GM19193 (cell line): ENCODE data around the gene PHACTR1.

ENCODE experiments used
- POLR2A ChIP-seq: IDR thresholded peaks from 4 replicates; pipeline ENCODE4 v1.6.1; 2011; ENCODE audit not compliant: insufficient read depth, insufficient read length; ENCODE audit errors: extremely low read depth

Gene PHACTR1

DNA sequence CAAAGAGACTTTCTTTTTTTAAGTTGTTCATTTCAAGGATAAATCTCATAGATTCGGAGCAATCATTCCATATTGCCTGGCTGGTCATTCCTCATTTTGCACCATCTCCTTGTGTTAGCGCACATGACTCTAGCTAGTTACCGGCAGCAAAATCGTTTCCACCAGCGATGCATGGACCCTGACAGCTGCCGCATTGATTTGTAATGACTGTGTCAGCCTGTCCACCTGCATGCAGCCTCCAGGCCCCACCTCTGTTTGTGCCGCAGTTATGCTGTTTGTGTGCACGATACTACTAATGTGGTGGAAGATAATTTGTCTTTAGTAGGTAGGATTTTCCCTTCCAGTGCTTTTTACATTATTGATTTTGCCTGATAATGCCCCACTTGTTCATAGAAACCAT is 447.7 kb downstream of the PHACTR1 start:
- TF ChIP-seq POLR2A = no peak

- TF ChIP-seq POLR2A = no peak
Observed at GRCh38 chr6:13165502-13166172, 449.1 kb downstream of the PHACTR1 start.

- TF ChIP-seq POLR2A = no peak
Observed at GRCh38 chr6:13166269-13166668, 449.7 kb downstream of the PHACTR1 start.

DNA sequence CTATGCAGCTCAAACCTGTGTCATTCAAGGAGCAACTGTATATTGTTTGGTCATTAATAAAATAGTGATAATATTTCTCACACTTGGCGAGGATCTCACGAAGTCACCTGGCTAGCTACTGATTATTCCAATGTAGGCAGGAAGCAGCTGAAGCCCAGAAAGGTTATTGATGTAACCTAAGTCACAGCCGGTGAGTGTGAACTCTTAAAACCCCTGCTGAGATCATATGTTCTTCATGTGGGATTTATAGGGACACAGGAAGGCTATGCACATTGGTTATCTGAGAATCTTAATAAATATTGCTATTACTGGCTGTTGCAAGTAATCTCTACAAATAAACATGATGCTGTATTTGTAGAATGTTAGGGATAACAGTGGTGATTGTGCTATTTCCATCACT is 450.3 kb downstream of the PHACTR1 start:
- no peak for TF ChIP-seq POLR2A

DNA sequence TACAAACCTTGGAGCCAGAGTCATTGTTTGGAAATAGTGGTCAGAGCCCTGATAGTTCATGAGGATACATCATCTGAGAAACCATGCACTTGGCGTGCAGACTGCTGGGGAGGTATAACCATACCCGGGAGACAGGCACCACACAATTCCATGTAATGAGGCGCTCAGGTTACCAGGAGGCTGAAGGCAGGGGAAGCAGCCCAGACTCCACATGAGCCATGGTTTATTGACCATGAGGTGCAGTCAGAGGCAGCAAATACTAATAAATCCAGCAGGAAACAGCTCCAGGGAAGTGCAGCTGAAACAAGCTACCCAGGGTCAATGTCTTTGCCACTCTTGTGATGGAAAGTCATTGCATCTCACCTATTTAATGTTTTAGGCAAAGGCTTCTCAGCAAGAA is 455.7 kb downstream of the PHACTR1 start:
- TF ChIP-seq POLR2A = no peak

DNA sequence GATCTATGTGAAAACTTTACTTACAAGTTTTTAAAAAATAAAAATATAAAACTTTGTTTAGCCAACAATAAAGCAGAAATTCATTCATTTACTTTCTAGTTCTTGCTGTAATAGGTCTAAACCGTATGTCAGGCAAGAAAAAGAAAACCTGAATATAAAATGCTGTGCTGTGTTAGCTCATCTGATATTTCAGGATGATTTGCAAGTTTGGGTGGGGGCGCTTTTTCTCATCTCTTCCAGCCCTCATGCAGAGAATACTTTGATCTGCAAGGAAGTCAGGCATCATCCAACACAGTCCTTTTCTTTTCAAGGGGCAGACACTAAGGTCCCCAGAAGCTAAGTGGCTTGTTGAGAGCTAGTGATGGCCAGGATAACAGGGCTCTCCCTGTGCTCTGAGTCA is 458.5 kb downstream of the PHACTR1 start:
- no peak for TF ChIP-seq POLR2A

- no peak for TF ChIP-seq POLR2A
Observed at GRCh38 chr6:13175759-13176158, 459.2 kb downstream of the PHACTR1 start.

- no peak for TF ChIP-seq POLR2A
Observed at GRCh38 chr6:13177664-13178063, 461.1 kb downstream of the PHACTR1 start.

GRCh38 chr6:13178107-13178506 is 461.5 kb downstream of the PHACTR1 start:
- no peak for TF ChIP-seq POLR2A

GRCh38 chr6:13180538-13180937 is 464.0 kb downstream of the PHACTR1 start:
- no peak for TF ChIP-seq POLR2A

DNA sequence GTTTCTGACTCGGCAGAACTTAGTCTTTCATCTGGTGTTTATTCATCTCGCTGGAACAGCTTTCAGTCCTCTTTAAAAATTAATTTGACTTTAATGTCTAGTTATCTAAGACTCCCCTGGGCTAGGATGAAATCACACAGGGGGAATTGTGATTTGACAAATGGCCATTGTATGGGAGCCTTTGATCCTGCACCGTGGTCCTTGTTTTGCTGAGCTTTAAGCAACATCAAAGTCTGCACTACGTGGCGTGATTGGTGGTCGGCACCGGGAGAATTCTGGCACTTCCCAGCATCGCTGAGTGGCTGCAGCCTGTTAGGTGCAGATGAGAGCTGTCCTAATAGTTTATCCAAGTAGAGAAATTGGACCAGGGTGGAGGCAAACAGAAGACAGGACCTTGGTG is 464.8 kb downstream of the PHACTR1 start:
- TF ChIP-seq POLR2A = no peak

DNA sequence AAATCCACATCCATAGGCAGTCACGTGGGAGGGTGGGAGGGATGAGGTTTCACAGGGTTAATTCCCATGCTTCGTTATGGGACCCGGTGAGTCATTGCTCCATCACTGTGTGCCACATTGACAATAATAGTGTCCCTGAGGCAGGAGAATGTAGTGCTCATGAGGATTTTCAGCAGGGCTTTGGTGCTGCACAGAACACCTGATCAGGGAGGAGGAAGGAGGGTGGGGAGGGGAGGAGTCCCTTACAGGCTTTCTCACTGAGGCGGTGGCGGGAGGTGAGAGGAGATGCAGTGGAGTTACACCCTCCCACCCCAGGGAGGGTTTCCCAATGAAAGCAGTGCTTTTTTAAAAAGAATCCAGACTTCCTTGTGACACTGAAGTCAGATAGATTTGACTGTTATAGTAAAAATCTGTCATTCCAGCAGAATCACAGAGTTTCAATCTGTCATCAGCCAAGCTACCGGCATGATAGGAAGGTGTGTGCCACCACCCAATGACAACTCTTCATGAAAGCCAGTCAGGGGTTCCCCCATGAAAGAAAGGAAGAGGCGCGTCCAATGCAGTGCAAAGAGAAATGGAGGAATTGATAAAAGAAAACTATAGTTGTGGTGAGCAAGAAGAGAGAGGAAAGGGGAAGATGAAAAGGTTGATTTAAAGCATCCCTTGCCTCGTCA is 467.0 kb downstream of the PHACTR1 start:
- no peak for TF ChIP-seq POLR2A

DNA sequence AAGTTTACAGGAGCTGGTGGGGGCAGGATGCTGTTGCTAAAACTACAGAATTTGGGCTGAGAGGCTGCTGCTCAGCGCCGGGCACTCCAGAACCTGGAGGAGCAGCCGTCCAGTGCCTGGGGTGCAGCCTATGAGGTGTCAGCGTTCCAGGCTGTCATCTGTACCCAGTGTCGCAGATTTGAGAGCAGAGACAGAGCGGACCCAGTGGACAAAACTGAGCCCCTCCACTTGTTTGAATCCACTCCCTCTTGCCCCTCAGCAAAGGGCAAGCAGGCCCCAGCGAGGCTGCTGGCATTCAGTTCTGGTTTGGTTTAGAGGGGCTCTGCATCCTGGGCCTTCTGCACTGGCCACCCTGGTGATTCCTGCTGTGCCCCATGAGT is 467.5 kb downstream of the PHACTR1 start:
- no peak for TF ChIP-seq POLR2A

GRCh38 chr6:13184547-13184946 is 468.0 kb downstream of the PHACTR1 start:
- no peak for TF ChIP-seq POLR2A

DNA sequence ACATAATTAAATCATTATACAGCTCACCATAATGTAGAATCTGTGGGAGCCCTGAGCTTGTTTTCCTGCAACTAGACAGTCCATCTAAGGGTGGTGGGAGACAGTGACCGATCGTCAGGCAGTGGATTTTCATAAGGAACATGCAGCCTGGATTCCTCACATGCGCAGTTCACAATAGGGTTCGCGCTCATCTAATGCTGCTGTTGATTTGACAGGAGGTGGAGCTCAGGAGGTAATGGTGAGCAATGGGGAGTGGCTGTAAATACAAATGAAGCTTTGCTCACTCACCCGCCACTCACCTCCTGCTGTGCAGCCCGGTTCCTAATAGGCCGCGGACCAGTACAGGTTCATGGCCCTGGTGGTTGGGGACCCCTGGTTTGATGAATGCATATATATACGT is 470.3 kb downstream of the PHACTR1 start:
- TF ChIP-seq POLR2A = no peak

- no peak for TF ChIP-seq POLR2A
Observed at GRCh38 chr6:13187692-13188091, 471.1 kb downstream of the PHACTR1 start.
